K562 (cell line): ENCODE measurements around the gene NCAM2. TPM values are rescaled to one million over a fixed set of nuclear protein-coding genes. Genes with fewer than 3 reads are reported as not detected.

Experiments
- ASH1L ChIP-seq: fragments of 450-650 bp; IDR thresholded peaks from 2 replicates; pipeline ENCODE4 v1.6.1; 2018; ENCODE audit warnings: borderline replicate concordance, mild to moderate bottlenecking, low read depth; ENCODE audit not compliant: partially characterized antibody
- CBX2 ChIP-seq: fragments of 200-600 bp; sonication (generic); IDR thresholded peaks from one replicate; pipeline ENCODE4 v1.6.1; 2012; ENCODE audit warnings: mild to moderate bottlenecking, low read length, inconsistent platforms; ENCODE audit not compliant: insufficient read depth, poor library complexity, severe bottlenecking
- ERF ChIP-seq: fragments of 450-650 bp; formaldehyde crosslinking; IDR thresholded peaks from 2 replicates; pipeline ENCODE4 v1.4.0; 2020; ENCODE audit warnings: mild to moderate bottlenecking, mixed read lengths
- GATAD2B ChIP-seq: fragments of 450-650 bp; IDR thresholded peaks from 2 replicates; pipeline ENCODE4 v1.6.1; 2017; ENCODE audit warnings: mild to moderate bottlenecking, borderline replicate concordance
- GTF2E2 ChIP-seq: fragments of 200-800 bp; sonication (Bioruptor generic); IDR thresholded peaks from 2 replicates; pipeline ENCODE4 v1.6.1; 2016; ENCODE audit warnings: missing genetic modification characterization, missing compliant biosample characterization
- HDAC1 ChIP-seq, 2 experiments: fragments of 450-650 bp; IDR thresholded peaks; 2 replicates each; pipeline ENCODE4 v1.6.1; 2016 to 2017; ENCODE audit warnings: inconsistent platforms in 1 of 2, mild to moderate bottlenecking in 1 of 2, moderate library complexity in 1 of 2
- MEIS2 ChIP-seq: fragments of 450-650 bp; IDR thresholded peaks from 2 replicates; pipeline ENCODE4 v1.6.1; 2014; ENCODE audit warnings: mild to moderate bottlenecking; ENCODE audit not compliant: partially characterized antibody
- MTA2 ChIP-seq: fragments of 450-650 bp; IDR thresholded peaks from 2 replicates; pipeline ENCODE4 v1.6.1; 2016; ENCODE audit warnings: low read depth
- MYNN ChIP-seq, 2 experiments: sonication (generic); formaldehyde crosslinking in 1 of 2; IDR thresholded peaks; 2 replicates each; pipeline versions ENCODE4 v1.5.0 to v1.6.1; 2016 to 2020; ENCODE audit warnings: antibody characterized with exemption in 1 of 2, missing genetic modification reagents in 1 of 2
- NBN ChIP-seq: fragments of 450-650 bp; IDR thresholded peaks from 2 replicates; pipeline ENCODE4 v1.6.1; 2016; ENCODE audit warnings: low read depth, mild to moderate bottlenecking
- NCOA1 ChIP-seq: fragments of 450-650 bp; IDR thresholded peaks from 2 replicates; pipeline ENCODE4 v1.6.1; 2016; ENCODE audit warnings: low read depth
- NFRKB ChIP-seq: fragments of 450-650 bp; IDR thresholded peaks from 2 replicates; pipeline ENCODE4 v1.6.1; 2016; ENCODE audit warnings: low read depth
- NR2C2 ChIP-seq, 2 experiments: fragments of 200-800 bp in 1 of 2; sonication (Bioruptor generic) in 1 of 2; sonication (generic) in 1 of 2; formaldehyde crosslinking in 1 of 2; IDR thresholded peaks; 2 replicates each; pipeline versions ENCODE4 v1.6.1 to v1.8.0; 2016 to 2022; ENCODE audit warnings: mild to moderate bottlenecking in 1 of 2, missing compliant biosample characterization in 1 of 2, missing genetic modification characterization in 1 of 2, missing genetic modification reagents in 1 of 2
- PML ChIP-seq: IDR thresholded peaks from 2 replicates; pipeline ENCODE4 v1.6.1; 2012; ENCODE audit warnings: low read length, inconsistent platforms
- SAFB ChIP-seq: fragments of 200-400 bp; formaldehyde crosslinking; IDR thresholded peaks from 2 replicates; pipeline ENCODE4 v1.6.1; 2017; ENCODE audit warnings: low read depth, low read length, borderline replicate concordance
- ZBTB11 ChIP-seq, 3 experiments: fragments of 200-800 bp in 1 of 3; fragments of 250-450 bp in 1 of 3; fragments of 450-650 bp in 1 of 3; sonication (Bioruptor Pico) in 1 of 3; sonication (Bioruptor generic) in 1 of 3; formaldehyde crosslinking in 1 of 3; IDR thresholded peaks; 2 replicates each; pipeline versions ENCODE4 v1.6.1 to v1.8.0; 2016 to 2022; ENCODE audit warnings: mild to moderate bottlenecking in 2 of 3, missing genetic modification characterization in 2 of 3, missing compliant biosample characterization in 1 of 3, moderate library complexity in 1 of 3
- ZBTB33 ChIP-seq: sonication (generic); formaldehyde crosslinking; IDR thresholded peaks from 2 replicates; pipeline ENCODE4 v1.8.1; 2023; ENCODE audit warnings: mild to moderate bottlenecking, missing genetic modification reagents
- ZNF134 ChIP-seq: fragments of 250-450 bp; sonication (Bioruptor Pico); conservative IDR thresholded peaks from 2 replicates; pipeline ENCODE4 v1.4.0; 2020
- ZNF239 ChIP-seq: fragments of 250-450 bp; sonication (Bioruptor Pico); IDR thresholded peaks from 2 replicates; pipeline ENCODE4 v1.4.0; 2020; ENCODE audit warnings: mild to moderate bottlenecking
- ZNF324 ChIP-seq: fragments of 250-450 bp; sonication (Bioruptor Pico); IDR thresholded peaks from 2 replicates; pipeline ENCODE4 v1.4.0; 2020; ENCODE audit warnings: mild to moderate bottlenecking
- polyA plus RNA-seq, 8 experiments: library from polyadenylated mRNA; depleted of rRNA in 4 of 8; stranded (reverse) in 5 of 8; unstranded in 3 of 8; fragments of >200 nt; fragmentation: Nextera tagmentation in 2 of 8; fragmentation: Illumina TruSeq in 1 of 8; extraction: Ambion mirVana in 2 of 8; extraction: Trizol in 1 of 8; gene quantifications; 2 replicates each; pipeline versions ENCODE4 v1.2.1 to v1.2.3, GENCODE V29; 2011 to 2014; ENCODE audit warnings: inconsistent platforms in 1 of 8, missing spikeins in 1 of 8
- total RNA-seq, 7 experiments: library from RNA; depleted of rRNA in 6 of 7; stranded (reverse); fragments of >200 nt in 6 of 7; fragmentation: Illumina TruSeq in 2 of 7; extraction: Trizol in 2 of 7; gene quantifications; 2 replicates each; pipeline versions ENCODE4 v1.2.1 to v1.2.3, GENCODE V29; 2011 to 2021; ENCODE audit warnings: low replicate concordance in 1 of 7

NCAM2 gene
- total and polyA plus RNA-seq, 9 of the 15 experiments (the other 6 are each of a cell fraction or from before 2014, with no cell fraction given) = 14.0 to 58.2 (median 27.8) TPM

GRCh38 chr21:21146587-21147373 is 148.6 kb downstream of the NCAM2 start (continued):
- peak in 2 of 3 experiments; percentile 78 to 98; a peak in 4 of 6 replicates for TF ChIP-seq ZBTB11 (CRISPR knock-in tag; IDR thresholded peaks at IDR 0.05)
- peak; percentile 79 for TF ChIP-seq NCOA1
- peak; percentile 88 for TF ChIP-seq MTA2
- 0 out of 2 replicates have a peak, but pooled peaks have one; percentile 70 for TF ChIP-seq GATAD2B
- peak; percentile 72 for TF ChIP-seq ASH1L
- peak; percentile 93 for TF ChIP-seq SAFB
- TF ChIP-seq PML = peak; percentile 86
- TF ChIP-seq ZNF134 (CRISPR knock-in tag) = no peak
- peak in 1 of 2 experiments; percentile 83; a peak in 2 of 4 replicates for TF ChIP-seq HDAC1 (IDR thresholded peaks at IDR 0.05)
- TF ChIP-seq MEIS2 = no peak
- TF ChIP-seq ZNF324 (CRISPR knock-in tag) = no peak
- TF ChIP-seq GTF2E2 (tag) = peak; percentile 75; the same call in 1 of the 2 replicates
- no peak for TF ChIP-seq ZNF239 (CRISPR knock-in tag)
- peak; percentile 82 for TF ChIP-seq NFRKB
- 0 out of 2 replicates have a peak, but pooled peaks have one; percentile 18 for TF ChIP-seq MYNN (IDR thresholded peaks at IDR 0.05)
- TF ChIP-seq MYNN (CRISPR knock-in tag; IDR thresholded peaks at IDR 0.05) = no peak
- TF ChIP-seq NBN = peak; percentile 54; the same call in 1 of the 2 replicates
- peak; percentile 98 for TF ChIP-seq NR2C2 (CRISPR knock-in tag; IDR thresholded peaks at IDR 0.05)
- TF ChIP-seq NR2C2 (tag; IDR thresholded peaks at IDR 0.05) = peak; percentile 100
- TF ChIP-seq CBX2 = no peak
- no peak for TF ChIP-seq ERF (CRISPR knock-in tag)
- TF ChIP-seq ZBTB33 (CRISPR knock-in tag) = peak; percentile 26; the same call in 1 of the 2 replicates
